ENCODE data around the gene OR5H1.
"Not testable (repeated sequence)": the region's sequence is repeated elsewhere in the genome, so short reads cannot be mapped to it uniquely, and the experiment has no call there.

Gene OR5H1

DNA sequence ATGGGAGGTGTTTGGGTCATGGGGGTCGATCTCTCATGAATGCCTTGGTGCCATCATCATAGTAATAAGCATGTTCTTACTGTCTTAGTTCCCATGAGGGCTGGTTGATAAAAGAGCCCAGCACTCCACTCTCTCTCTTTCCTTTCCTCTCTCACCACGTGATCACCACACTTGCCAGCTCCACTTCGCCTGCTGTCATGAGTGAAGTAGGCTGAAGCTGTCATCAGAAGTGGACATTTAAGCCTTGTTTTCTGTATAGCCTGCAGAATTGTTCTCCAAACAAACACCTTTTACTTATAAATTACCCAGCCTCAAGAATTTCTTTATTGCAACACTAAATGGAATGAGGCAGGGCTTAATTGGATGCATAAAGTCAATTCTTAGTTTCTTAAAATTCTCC, 6.1 kb downstream of the OR5H1 start:
- DNase-seq (ENCODE audit: insufficient read length, low spot score) (no peak), FAIRE-seq (peak; percentile 20)
- TF ChIP-seq PAX5 (IDR thresholded peaks at IDR 0.05; ENCODE audit: insufficient read depth, low read length, severe bottlenecking): no peak
- no peak for TF ChIP-seq POLR2AphosphoS5 (IDR thresholded peaks at IDR 0.05; ENCODE audit: low read depth, low read length)
- no peak for TF ChIP-seq POU2F2 (IDR thresholded peaks at IDR 0.05; ENCODE audit: low read depth, low read length)
- TF ChIP-seq TAF1 (IDR thresholded peaks at IDR 0.05; ENCODE audit: low read depth, low read length): no peak
- TF ChIP-seq POLR2A (IDR thresholded peaks at IDR 0.05; ENCODE audit: low read depth, low read length): no peak
- no peak for TF ChIP-seq SPI1 (IDR thresholded peaks at IDR 0.05; ENCODE audit: low read depth, low read length)

DNA sequence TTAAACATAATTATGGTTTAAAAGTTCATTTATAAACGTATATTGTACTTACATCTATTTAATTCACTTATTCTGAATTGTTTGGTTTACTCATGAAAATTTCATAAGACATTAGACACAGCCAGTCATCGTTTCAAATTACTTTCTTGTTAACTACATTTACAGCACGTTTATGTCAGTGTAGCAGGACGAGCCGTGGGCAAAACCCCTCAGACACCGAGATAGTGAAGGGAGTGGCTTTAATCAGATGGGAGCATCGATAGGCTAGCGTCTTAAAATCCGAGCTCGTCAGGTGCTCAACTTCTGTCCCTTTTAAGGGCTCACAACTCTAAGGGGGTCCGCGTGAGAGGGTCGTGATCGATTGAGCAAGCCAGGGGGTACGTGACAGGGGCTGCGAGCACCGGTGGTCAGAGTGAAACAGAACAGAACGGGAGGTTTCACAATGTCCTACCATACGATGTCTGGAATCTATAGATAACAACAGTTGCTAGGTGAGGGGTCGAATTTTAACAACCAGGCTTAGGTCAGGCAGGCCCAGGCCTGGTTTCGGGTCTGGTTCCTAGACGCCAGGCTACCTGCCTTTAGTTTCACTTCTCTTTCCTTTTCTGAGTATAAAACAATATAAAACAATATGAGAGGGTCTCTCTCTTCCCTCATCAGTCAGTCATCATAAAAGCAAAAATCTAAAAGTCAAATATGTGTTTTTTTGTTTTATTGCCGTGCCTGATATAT, 7.5 kb downstream of the OR5H1 start:
- peak; percentile 75 for TF ChIP-seq SPI1 (IDR thresholded peaks at IDR 0.05; ENCODE audit: low read depth, low read length)
- not testable (repeated sequence) for DNase-seq (ENCODE audit: insufficient read length, low spot score); FAIRE-seq

- no peak for TF ChIP-seq SPI1 (IDR thresholded peaks at IDR 0.05; ENCODE audit: low read depth, low read length)
- no peak for TF ChIP-seq POLR2A (IDR thresholded peaks at IDR 0.05; ENCODE audit: low read depth, low read length)
- FAIRE-seq (no peak), DNase-seq (ENCODE audit: insufficient read length, low spot score) (no peak)
These were observed 10.0 kb downstream of the OR5H1 start for GRCh38 chr3:98140531-98140930.

DNA sequence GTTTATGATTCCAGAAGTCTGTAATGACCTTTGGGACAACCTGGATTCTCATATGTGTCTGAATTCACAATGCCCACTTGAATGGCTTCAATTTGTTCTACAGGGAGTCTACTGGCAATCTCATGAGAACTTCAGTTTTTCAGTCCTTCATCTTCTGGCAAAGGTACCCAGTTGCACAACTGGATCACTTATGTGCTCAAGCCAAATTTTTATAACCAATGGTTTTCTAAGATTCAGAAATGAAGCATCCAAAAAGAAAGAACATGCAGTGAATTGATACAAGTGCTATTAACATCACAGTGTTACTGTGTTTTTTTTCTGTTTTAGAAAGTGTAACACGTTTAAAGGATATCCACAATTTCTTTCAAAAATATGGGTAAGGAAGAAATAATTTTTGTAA, 16.7 kb downstream of the OR5H1 start, which contains the start of gene OR5H14:
Gene OR5H14 (plus strand): TSS at position 301 of the 400 bp plus-strand sequence. CDS start 1,907 bp downstream, outside the sequence.
- FAIRE-seq (no peak), DNase-seq (ENCODE audit: insufficient read length, low spot score) (no peak)
- TF ChIP-seq POLR2A (IDR thresholded peaks at IDR 0.05; ENCODE audit: low read depth, low read length): no peak
- no peak for TF ChIP-seq POLR2AphosphoS5 (IDR thresholded peaks at IDR 0.05; ENCODE audit: low read depth, low read length)
- no peak for TF ChIP-seq PAX5 (IDR thresholded peaks at IDR 0.05; ENCODE audit: insufficient read depth, low read length, severe bottlenecking)
- TF ChIP-seq TAF1 (IDR thresholded peaks at IDR 0.05; ENCODE audit: low read depth, low read length): no peak
- TF ChIP-seq SPI1 (IDR thresholded peaks at IDR 0.05; ENCODE audit: low read depth, low read length): no peak
- no peak for TF ChIP-seq POU2F2 (IDR thresholded peaks at IDR 0.05; ENCODE audit: low read depth, low read length)

- DNase-seq (ENCODE audit: insufficient read length, low spot score) (no peak), FAIRE-seq (no peak)
- no peak for TF ChIP-seq POLR2A (IDR thresholded peaks at IDR 0.05; ENCODE audit: low read depth, low read length)
- no peak for TF ChIP-seq TAF1 (IDR thresholded peaks at IDR 0.05; ENCODE audit: low read depth, low read length)
- TF ChIP-seq POU2F2 (IDR thresholded peaks at IDR 0.05; ENCODE audit: low read depth, low read length): no peak
- no peak for TF ChIP-seq SPI1 (IDR thresholded peaks at IDR 0.05; ENCODE audit: low read depth, low read length)
- no peak for TF ChIP-seq POLR2AphosphoS5 (IDR thresholded peaks at IDR 0.05; ENCODE audit: low read depth, low read length)
- TF ChIP-seq PAX5 (IDR thresholded peaks at IDR 0.05; ENCODE audit: insufficient read depth, low read length, severe bottlenecking): no peak
These were observed 18.2 kb downstream of the OR5H1 start for GRCh38 chr3:98148751-98149150.

DNA sequence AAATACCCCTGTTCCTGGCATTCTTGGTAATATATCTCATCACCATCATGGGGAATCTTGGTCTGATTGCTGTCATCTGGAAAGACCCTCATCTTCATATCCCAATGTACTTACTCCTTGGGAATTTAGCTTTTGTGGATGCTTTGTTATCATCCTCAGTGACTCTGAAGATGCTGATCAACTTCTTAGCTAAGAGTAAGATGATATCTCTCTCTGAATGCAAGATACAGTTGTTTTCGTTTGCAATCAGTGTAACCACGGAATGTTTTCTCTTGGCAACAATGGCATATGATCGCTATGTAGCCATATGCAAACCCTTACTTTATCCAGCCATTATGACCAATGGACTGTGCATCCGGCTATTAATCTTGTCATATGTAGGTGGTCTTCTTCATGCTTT, 18.9 kb downstream of the OR5H1 start:
- not testable (repeated sequence) for FAIRE-seq; DNase-seq (ENCODE audit: insufficient read length, low spot score)

DNA sequence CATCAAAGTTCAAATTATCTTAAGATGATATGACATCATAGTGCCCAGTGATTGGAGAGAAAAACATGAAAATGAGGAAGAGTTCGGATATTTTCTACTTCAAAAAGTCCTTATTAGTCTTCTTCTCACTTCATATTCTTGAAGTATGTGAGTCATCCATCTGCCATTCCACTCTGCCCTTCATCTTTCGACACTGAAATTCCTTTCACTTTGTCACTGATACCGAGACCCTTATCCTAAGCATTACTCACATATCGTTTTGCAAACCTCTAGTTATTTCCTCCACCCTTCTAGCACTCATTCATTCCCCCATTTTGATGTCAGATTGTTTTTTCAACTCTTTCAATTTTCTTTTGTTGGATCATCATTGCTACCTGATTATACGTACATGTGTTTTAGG, 20.7 kb downstream of the OR5H1 start:
- DNase-seq (ENCODE audit: insufficient read length, low spot score) (no peak), FAIRE-seq (no peak)
- no peak for TF ChIP-seq POU2F2 (IDR thresholded peaks at IDR 0.05; ENCODE audit: low read depth, low read length)
- no peak for TF ChIP-seq PAX5 (IDR thresholded peaks at IDR 0.05; ENCODE audit: insufficient read depth, low read length, severe bottlenecking)
- TF ChIP-seq TAF1 (IDR thresholded peaks at IDR 0.05; ENCODE audit: low read depth, low read length): no peak
- no peak for TF ChIP-seq SPI1 (IDR thresholded peaks at IDR 0.05; ENCODE audit: low read depth, low read length)
- TF ChIP-seq POLR2A (IDR thresholded peaks at IDR 0.05; ENCODE audit: low read depth, low read length): no peak
- no peak for TF ChIP-seq POLR2AphosphoS5 (IDR thresholded peaks at IDR 0.05; ENCODE audit: low read depth, low read length)

DNA sequence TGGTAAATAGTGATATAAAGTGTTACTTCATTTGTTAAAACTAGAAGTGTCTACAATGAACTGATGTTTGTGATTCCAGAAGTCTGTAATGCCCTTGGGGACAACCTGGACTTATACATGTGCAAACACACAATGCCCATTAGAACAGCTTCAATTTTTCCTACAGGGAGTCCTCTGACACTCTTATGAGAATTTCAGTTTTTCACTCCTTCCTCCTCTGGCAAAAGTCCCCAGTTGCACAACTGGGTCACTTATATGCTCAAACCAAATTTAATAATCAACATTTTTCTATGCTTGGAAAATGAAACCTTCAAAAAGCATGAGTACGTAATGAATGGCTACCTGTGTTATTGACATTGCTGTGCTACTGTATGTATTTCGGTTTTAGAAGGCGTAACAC, 35.9 kb downstream of the OR5H1 start, which contains the start of gene OR5H15:
Gene OR5H15 (plus strand): TSS at position 301 of the 400 bp plus-strand sequence. CDS start 2,004 bp downstream, outside the sequence.
- DNase-seq (ENCODE audit: insufficient read length, low spot score) (no peak), FAIRE-seq (no peak)
- TF ChIP-seq POU2F2 (IDR thresholded peaks at IDR 0.05; ENCODE audit: low read depth, low read length) (no peak), POLR2A (IDR thresholded peaks at IDR 0.05; ENCODE audit: low read depth, low read length) (no peak), SPI1 (IDR thresholded peaks at IDR 0.05; ENCODE audit: low read depth, low read length) (no peak), TAF1 (IDR thresholded peaks at IDR 0.05; ENCODE audit: low read depth, low read length) (no peak), POLR2AphosphoS5 (IDR thresholded peaks at IDR 0.05; ENCODE audit: low read depth, low read length) (no peak), PAX5 (IDR thresholded peaks at IDR 0.05; ENCODE audit: insufficient read depth, low read length, severe bottlenecking) (no peak)

DNA sequence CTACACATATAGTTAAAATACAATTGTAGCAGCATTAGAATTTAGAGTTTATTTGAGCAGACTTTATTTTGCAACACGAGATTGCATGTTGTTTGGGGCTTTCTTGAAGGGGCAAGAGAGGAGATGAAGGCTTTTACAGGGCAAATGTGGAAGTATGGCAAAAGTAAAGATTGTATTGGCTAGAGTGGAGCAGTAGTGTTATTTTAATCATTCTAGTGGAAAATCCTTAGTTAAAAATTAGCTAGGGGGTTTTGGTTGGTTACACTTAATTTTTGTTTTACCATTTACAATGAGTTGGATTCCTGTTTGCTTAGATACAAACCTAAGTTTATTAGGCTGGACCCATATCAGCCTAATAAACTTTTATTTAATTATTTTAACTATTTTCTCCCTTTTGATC, 40.5 kb downstream of the OR5H1 start:
- no peak for DNase-seq (ENCODE audit: insufficient read length, low spot score)
- no peak for FAIRE-seq
- no peak for TF ChIP-seq SPI1 (IDR thresholded peaks at IDR 0.05; ENCODE audit: low read depth, low read length)
- TF ChIP-seq PAX5 (IDR thresholded peaks at IDR 0.05; ENCODE audit: insufficient read depth, low read length, severe bottlenecking): no peak
- no peak for TF ChIP-seq POLR2A (IDR thresholded peaks at IDR 0.05; ENCODE audit: low read depth, low read length)
- TF ChIP-seq POU2F2 (IDR thresholded peaks at IDR 0.05; ENCODE audit: low read depth, low read length): no peak
- no peak for TF ChIP-seq TAF1 (IDR thresholded peaks at IDR 0.05; ENCODE audit: low read depth, low read length)
- no peak for TF ChIP-seq POLR2AphosphoS5 (IDR thresholded peaks at IDR 0.05; ENCODE audit: low read depth, low read length)

- DNase-seq (ENCODE audit: insufficient read length, low spot score) (no peak), FAIRE-seq (no peak)
- TF ChIP-seq PAX5 (IDR thresholded peaks at IDR 0.05; ENCODE audit: insufficient read depth, low read length, severe bottlenecking): no peak
These were observed 42.1 kb downstream of the OR5H1 start for GRCh38 chr3:98172621-98173020.
